SK-N-SH (cell line): ENCODE data around the gene FBLN7. TPM values are rescaled to one million over a fixed set of nuclear protein-coding genes. Genes with fewer than 3 reads are reported as not detected.

ENCODE experiments used
- CTCF ChIA-PET: fragments of 300-600, 350-600 bp; formaldehyde crosslinking; extraction: SDS; loops from one replicate; lab custom pipeline; 2021; lab: Yijun Ruan, JAX
- POLR2A ChIA-PET: fragments of 350-600 bp; sonication (Branson Sonifier 250); formaldehyde crosslinking; extraction: SDS; loops from one replicate; lab custom pipeline; 2020; ENCODE audit warnings: antibody characterized with exemption, inconsistent platforms; lab: Yijun Ruan, JAX
- DNase-seq: peaks from one replicate; pipeline ENCODE4 v3.0.0; 2012
- H2AFZ ChIP-seq: fragments of 200-600 bp; sonication (generic); 2 replicates; pipeline ENCODE4 v1.8.1; 2016; ENCODE audit warnings: antibody characterized with exemption, mild to moderate bottlenecking, low read depth
- H3F3A ChIP-seq: fragments of 200-600 bp; sonication (generic); replicated peaks from 2 replicates; pipeline ENCODE3; 2016; ENCODE audit warnings: antibody characterized with exemption, mild to moderate bottlenecking; ENCODE audit not compliant: insufficient read depth
- H3K27ac ChIP-seq, 2 experiments: fragments of 200-500 bp in 1 of 2; fragments of 200-600 bp in 1 of 2; sonication (Bioruptor generic) in 1 of 2; sonication (generic), shearing (Covaris generic) in 1 of 2; 2 replicates each; pipeline versions ENCODE4 v1.5.1 to v1.6.1; 2014 to 2016; ENCODE audit warnings: low read depth in 2 of 2, inconsistent platforms in 1 of 2, low read length in 1 of 2, mild to moderate bottlenecking in 1 of 2, mixed read lengths in 1 of 2
- H3K27me3 ChIP-seq: fragments of 200-600 bp; sonication (generic), shearing (Covaris generic); 2 replicates; pipeline ENCODE4 v1.6.1; 2016; ENCODE audit warnings: mixed run types; ENCODE audit not compliant: insufficient read depth
- H3K36me3 ChIP-seq, 2 experiments: fragments of 200-500 bp in 1 of 2; fragments of 200-600 bp in 1 of 2; sonication (Bioruptor generic) in 1 of 2; sonication (generic) in 1 of 2; replicated peaks in 1 of 2; 2 replicates each; pipeline versions ENCODE3 to v1.5.1; 2014 to 2016; ENCODE audit warnings: low read length in 1 of 2, mild to moderate bottlenecking in 1 of 2; ENCODE audit not compliant: insufficient read depth in 2 of 2, control insufficient read depth in 1 of 2
- H3K4me1 ChIP-seq, 2 experiments: fragments of 200-500 bp in 1 of 2; fragments of 200-600 bp in 1 of 2; sonication (Bioruptor generic) in 1 of 2; sonication (generic), shearing (Covaris generic) in 1 of 2; 2 replicates each; pipeline versions ENCODE4 v1.5.1 to v1.6.1; 2014 to 2016; ENCODE audit warnings: low read depth in 1 of 2, low read length in 1 of 2, mixed run types in 1 of 2; ENCODE audit not compliant: insufficient read depth in 2 of 2, control insufficient read depth in 1 of 2
- H3K4me2 ChIP-seq: fragments of 200-600 bp; sonication (generic), shearing (Covaris generic); 2 replicates; pipeline ENCODE4 v1.6.1; 2017; ENCODE audit warnings: mixed run types
- H3K4me3 ChIP-seq, 2 experiments: fragments of 200-500 bp in 1 of 2; fragments of 200-600 bp in 1 of 2; sonication (Bioruptor generic) in 1 of 2; sonication (generic), shearing (Covaris generic) in 1 of 2; 2 replicates each; pipeline versions ENCODE4 v1.5.1 to v1.8.1; 2014 to 2016; ENCODE audit warnings: low read depth in 2 of 2, inconsistent platforms in 1 of 2, low read length in 1 of 2, mild to moderate bottlenecking in 1 of 2, mixed read lengths in 1 of 2, moderate library complexity in 1 of 2
- H3K79me2 ChIP-seq: fragments of 200-600 bp; sonication (generic); 2 replicates; pipeline ENCODE4 v1.8.1; 2017; ENCODE audit warnings: mild to moderate bottlenecking; ENCODE audit not compliant: insufficient read depth
- H3K9ac ChIP-seq: fragments of 200-600 bp; sonication (generic); 2 replicates; pipeline ENCODE4 v1.6.1; 2017; ENCODE audit warnings: mixed run types
- H3K9me2 ChIP-seq: fragments of 200-600 bp; sonication (generic); 2 replicates; pipeline ENCODE4 v1.6.1; 2017; ENCODE audit warnings: mixed run types
- H3K9me3 ChIP-seq: fragments of 200-600 bp; sonication (generic); 2 replicates; pipeline ENCODE4 v1.6.1; 2017; ENCODE audit warnings: mixed run types, mild to moderate bottlenecking, moderate library complexity
- H4K20me1 ChIP-seq: fragments of 200-600 bp; sonication (generic); 2 replicates; pipeline ENCODE4 v1.6.1; 2017; ENCODE audit warnings: mild to moderate bottlenecking, mixed run types; ENCODE audit not compliant: insufficient read depth
- CHD2 ChIP-seq: fragments of 150-350 bp; IDR thresholded peaks from 2 replicates; pipeline ENCODE4 v1.6.1; 2018; ENCODE audit warnings: low read length; ENCODE audit not compliant: partially characterized antibody
- CTCF ChIP-seq: fragments of 200-600 bp; sonication (generic); IDR thresholded peaks from 2 replicates; pipeline ENCODE4 v1.6.1; 2017; ENCODE audit warnings: antibody characterized with exemption, mild to moderate bottlenecking, moderate library complexity
- EP300 ChIP-seq, 2 experiments: IDR thresholded peaks; 2 replicates each; pipeline versions ENCODE4 v1.4.0 to v1.6.1; 2012; ENCODE audit warnings: borderline replicate concordance in 1 of 2, low read depth in 1 of 2, low read length in 1 of 2
- FOXM1 ChIP-seq: IDR thresholded peaks from 2 replicates; pipeline ENCODE4 v1.4.0; 2012; ENCODE audit warnings: low read depth, mild to moderate bottlenecking
- GABPA ChIP-seq: IDR thresholded peaks from 2 replicates; pipeline ENCODE4 v1.4.0; 2012; ENCODE audit warnings: low read depth, mild to moderate bottlenecking
- GATA2 ChIP-seq: sonication (generic); formaldehyde crosslinking; IDR thresholded peaks from 2 replicates; pipeline ENCODE4 v1.5.0; 2020; ENCODE audit warnings: mild to moderate bottlenecking, missing genetic modification reagents
- IRF3 ChIP-seq: fragments of 150-350 bp; IDR thresholded peaks from 2 replicates; pipeline ENCODE4 v1.6.1; 2016; ENCODE audit warnings: mild to moderate bottlenecking, low read depth, low read length
- JUND ChIP-seq: IDR thresholded peaks from 2 replicates; pipeline ENCODE4 v1.4.0; 2012
- MEF2A ChIP-seq: IDR thresholded peaks from 2 replicates; pipeline ENCODE4 v1.4.0; 2012; ENCODE audit warnings: low read depth, borderline replicate concordance
- MXI1 ChIP-seq: IDR thresholded peaks from 2 replicates; pipeline ENCODE4 v1.6.1; 2012; ENCODE audit warnings: mild to moderate bottlenecking, low read depth, low read length, improper control_type of control experiment
- NFIC ChIP-seq: IDR thresholded peaks from 2 replicates; pipeline ENCODE4 v1.4.0; 2012; ENCODE audit warnings: borderline replicate concordance
- POLR2AphosphoS5 ChIP-seq: IDR thresholded peaks from 2 replicates; pipeline ENCODE4 v1.6.1; 2012; ENCODE audit warnings: low read depth, low read length
- RAD21 ChIP-seq: IDR thresholded peaks from 2 replicates; pipeline ENCODE4 v1.6.1; 2012; ENCODE audit warnings: mild to moderate bottlenecking, low read length
- RCOR1 ChIP-seq: fragments of 150-350 bp; IDR thresholded peaks from 2 replicates; pipeline ENCODE4 v1.6.1; 2017; ENCODE audit warnings: antibody characterized with exemption, low read length
- RXRA ChIP-seq: IDR thresholded peaks from 2 replicates; pipeline ENCODE4 v1.4.0; 2012; ENCODE audit warnings: low read depth, mild to moderate bottlenecking, borderline replicate concordance
- TAF1 ChIP-seq: IDR thresholded peaks from 2 replicates; pipeline ENCODE4 v1.6.1; 2012; ENCODE audit warnings: low read depth, mild to moderate bottlenecking, low read length, moderate library complexity, borderline replicate concordance
- TEAD4 ChIP-seq: IDR thresholded peaks from 2 replicates; pipeline ENCODE4 v1.4.0; 2012; ENCODE audit warnings: mild to moderate bottlenecking, borderline replicate concordance; ENCODE audit not compliant: insufficient read depth
- USF1 ChIP-seq: IDR thresholded peaks from 2 replicates; pipeline ENCODE4 v1.4.0; 2012; ENCODE audit warnings: low read depth, borderline replicate concordance
- USF2 ChIP-seq: fragments of 150-350 bp; IDR thresholded peaks from 2 replicates; pipeline ENCODE4 v1.6.1; 2017; ENCODE audit warnings: antibody characterized with exemption, low read length, low read depth, borderline replicate concordance
- YY1 ChIP-seq: IDR thresholded peaks from 2 replicates; pipeline ENCODE4 v1.4.0; 2012; ENCODE audit warnings: low read depth, mild to moderate bottlenecking
- ZBTB33 ChIP-seq: IDR thresholded peaks from 2 replicates; pipeline ENCODE4 v1.4.0; 2012; ENCODE audit warnings: low read depth, borderline replicate concordance
- WGBS: methylation state at CpG from one replicate; pipeline ENCODE4 v1.1.6; 2017; ENCODE audit warnings: low lambda C conversion rate; 5-methylcytosine and 5-hydroxymethylcytosine counted together
- polyA plus RNA-seq, 3 experiments: library from polyadenylated mRNA; depleted of rRNA; stranded (reverse); fragments of >200 nt; gene quantifications; 2 replicates each; pipeline ENCODE4 v1.2.3, GENCODE V29; 2012

The FBLN7 gene
- polyA plus RNA-seq, 1 of the 3 experiments (the other 2 are of a cell fraction) = 4.4 TPM

GRCh38 chr2:112141626-112142007 is 3.4 kb downstream of the FBLN7 start:
- Histone ChIP-seq H2AFZ (no peak overlapping the region), H3K9ac (no peak overlapping the region), H3K79me2 (no peaks in the 10 kb centered on the region), H4K20me1 (no peaks in the 10 kb centered on the region), H3K4me2 (no peak overlapping the region), H3K36me3 (no peaks in the 10 kb centered on the region), H3K9me2 (no peaks in the 10 kb centered on the region), H3K27me3 (no peaks in the 10 kb centered on the region), H3K4me1 (peaks cover 0 to 7% of the 10 kb centered on the region in 2 experiments; a peak in 1 of 4 replicates), H3K27ac (no peak overlapping the region), H3K9me3 (no peaks in the 10 kb centered on the region), H3K4me3 (no peak overlapping the region), H3F3A (peaks cover 9% of the 10 kb centered on the region)
- ChIA-PET POLR2A (no interaction called here), CTCF (no interaction called here)
- DNase-seq = no peak
- no peak for TF ChIP-seq POLR2AphosphoS5
- no peak for TF ChIP-seq GABPA
- no peak for TF ChIP-seq GATA2 (CRISPR knock-in tag)
- TF ChIP-seq RCOR1 = no peak
- no peak for TF ChIP-seq RXRA
- no peak for TF ChIP-seq USF2
- TF ChIP-seq EP300 (IDR thresholded peaks at IDR 0.05; ENCODE audit: borderline replicate concordance in 1 of 2, low read depth in 1 of 2, low read length in 1 of 2) = no peak
- no peak for TF ChIP-seq TEAD4
- TF ChIP-seq IRF3 = no peak
- no peak for TF ChIP-seq YY1
- no peak for TF ChIP-seq FOXM1
- TF ChIP-seq MXI1 = no peak
- 83% methylated on average over 6 of the region's 7 CpGs for WGBS

GRCh38 chr2:112142525-112143078 is 4.4 kb downstream of the FBLN7 start:
- no peak overlapping the region for H3K4me3 ChIP-seq
- no peaks in the 10 kb centered on the region for H3K9me2 ChIP-seq
- no peak overlapping the region for H3K27ac ChIP-seq
- no peak overlapping the region for H3K4me2 ChIP-seq
- WGBS = 81% methylated on average over 8 of the region's 8 CpGs
- DNase-seq = no peak
- no peaks in the 10 kb centered on the region for H4K20me1 ChIP-seq
- ChIA-PET CTCF (no interaction called here), POLR2A (no interaction called here)
- peaks cover 0 to 4% of the 10 kb centered on the region in 2 experiments; a peak in 1 of 4 replicates for H3K4me1 ChIP-seq
- no peak overlapping the region for H2AFZ ChIP-seq
- H3K36me3 ChIP-seq = no peaks in the 10 kb centered on the region
- no peaks in the 10 kb centered on the region for H3K79me2 ChIP-seq
- H3K9ac ChIP-seq = no peak overlapping the region
- H3F3A ChIP-seq = peaks cover 9% of the 10 kb centered on the region
- H3K9me3 ChIP-seq = no peaks in the 10 kb centered on the region
- no peaks in the 10 kb centered on the region for H3K27me3 ChIP-seq
- TF ChIP-seq MEF2A (no peak), MXI1 (no peak), TAF1 (no peak), CTCF (no peak), USF2 (no peak), CHD2 (no peak), ZBTB33 (no peak), RCOR1 (no peak), GATA2 (CRISPR knock-in tag) (no peak), FOXM1 (no peak), USF1 (no peak), JUND (no peak), NFIC (no peak), RAD21 (no peak)
